Measurements from ENCODE around the gene GALNT9.

- TF ChIP-seq CTCF (IDR thresholded peaks at IDR 0.05) (no peak), EZH2 (IDR thresholded peaks at IDR 0.05) (no peak)
Observed at GRCh38 chr12:132345561-132346200, 16.3 kb upstream of the GALNT9 start.
